Activated naive CD4-positive, alpha-beta T cell treated with Interleukin-2 at 50 U/mL for 16 hours (primary cell): ENCODE data around the gene COL23A1.

Experiments
- DNase-seq: peaks from one replicate; pipeline ENCODE4 v3.0.0-alpha.2; 2020

The COL23A1 gene

GRCh38 chr5:178454303-178454702, 135.9 kb downstream of the COL23A1 start:
- no peak for DNase-seq

GRCh38 chr5:178453224-178453623, 137.0 kb downstream of the COL23A1 start:
- no peak for DNase-seq

GRCh38 chr5:178450121-178451028, 139.8 kb downstream of the COL23A1 start:
- DNase-seq = no peak

GRCh38 chr5:178449163-178450070, 140.8 kb downstream of the COL23A1 start:
- DNase-seq = no peak

- DNase-seq = no peak
Measured at GRCh38 chr5:178445534-178445933, 144.7 kb downstream of the COL23A1 start.

GRCh38 chr5:178442405-178443257, 147.6 kb downstream of the COL23A1 start:
- no peak for DNase-seq

GRCh38 chr5:178441486-178442270, 148.5 kb downstream of the COL23A1 start:
- DNase-seq = no peak

GRCh38 chr5:178440181-178440580, 150.0 kb downstream of the COL23A1 start:
- DNase-seq = no peak

GRCh38 chr5:178439493-178440180, 150.6 kb downstream of the COL23A1 start:
- no peak for DNase-seq

GRCh38 chr5:178438796-178439195, 151.4 kb downstream of the COL23A1 start:
- DNase-seq = no peak

- no peak for DNase-seq
Measured at GRCh38 chr5:178437386-178438075, 152.7 kb downstream of the COL23A1 start.

GRCh38 chr5:178436326-178436940, 153.8 kb downstream of the COL23A1 start:
- DNase-seq = no peak

- DNase-seq = no peak
Measured at GRCh38 chr5:178435321-178436238, 154.6 kb downstream of the COL23A1 start.

GRCh38 chr5:178434851-178435250, 155.3 kb downstream of the COL23A1 start:
- DNase-seq = no peak

- DNase-seq = no peak
Measured at GRCh38 chr5:178434016-178434761, 156.0 kb downstream of the COL23A1 start.

- DNase-seq = no peak
Measured at GRCh38 chr5:178433273-178433775, 156.9 kb downstream of the COL23A1 start.

GRCh38 chr5:178432421-178433272, 157.5 kb downstream of the COL23A1 start:
- DNase-seq = no peak
